Measurements from ENCODE around the gene RPL15.
"Not testable (repeated sequence)": the region's sequence is repeated elsewhere in the genome, so short reads cannot be mapped to it uniquely, and the experiment has no call there.

The RPL15 gene

DNA sequence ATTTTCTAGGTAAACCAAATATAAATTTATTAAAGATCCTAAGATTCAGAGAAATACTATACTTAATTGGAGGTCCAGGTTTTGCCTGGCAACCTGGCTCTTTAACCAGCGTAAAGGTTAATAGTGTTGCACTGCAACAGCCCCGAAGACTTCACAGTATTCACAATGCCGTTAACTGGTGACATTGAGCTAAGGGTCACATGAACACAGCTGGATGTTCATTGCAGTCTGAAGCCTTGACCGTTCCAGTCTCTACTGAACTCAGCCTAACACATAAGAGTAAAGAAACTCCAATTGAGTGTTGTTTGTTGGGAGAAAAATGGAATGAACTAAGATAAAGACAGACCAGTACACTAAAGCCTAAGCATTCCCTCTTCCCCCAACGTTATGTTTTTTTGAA, 27.0 kb upstream of the RPL15 start:
- no peak for DNase-seq

DNA sequence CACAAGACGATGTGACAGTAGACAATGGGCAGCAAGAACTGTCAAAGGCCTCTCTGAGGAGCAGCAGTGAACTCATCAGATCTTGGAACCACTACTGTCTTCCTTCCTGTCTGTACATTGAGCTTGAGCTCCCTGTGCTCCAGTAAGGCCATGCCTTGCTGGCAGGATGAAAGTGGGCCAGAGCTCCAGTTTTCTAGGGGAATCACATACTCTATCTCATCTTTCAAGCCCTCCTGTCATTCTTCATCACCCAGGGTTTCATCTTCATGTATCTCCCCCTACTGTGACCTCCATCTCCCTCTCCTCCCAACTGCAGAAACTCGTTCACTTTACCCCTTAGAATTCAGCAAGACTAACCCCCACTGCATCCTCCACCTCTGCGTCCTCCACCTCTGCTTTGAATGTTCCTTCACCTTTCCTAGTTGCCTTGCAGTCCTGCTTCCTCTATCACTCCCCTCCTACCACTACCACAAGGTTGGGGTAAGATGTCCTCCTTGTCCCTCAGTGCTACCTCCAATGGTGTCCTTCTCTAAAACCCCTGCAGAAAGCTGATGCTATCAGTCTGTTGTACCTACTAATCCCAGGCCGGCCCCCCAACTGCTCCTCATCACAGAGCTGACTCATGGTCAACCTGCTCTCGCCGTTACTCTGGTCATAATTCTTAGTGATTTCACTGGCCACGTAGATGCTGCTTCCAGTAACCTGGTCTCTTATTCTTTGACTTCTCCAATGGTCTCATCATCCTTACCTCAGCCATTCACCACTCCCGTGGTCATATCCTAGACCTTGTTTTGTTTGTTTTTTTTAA, 22.5 kb upstream of the RPL15 start:
- no peak for DNase-seq

DNA sequence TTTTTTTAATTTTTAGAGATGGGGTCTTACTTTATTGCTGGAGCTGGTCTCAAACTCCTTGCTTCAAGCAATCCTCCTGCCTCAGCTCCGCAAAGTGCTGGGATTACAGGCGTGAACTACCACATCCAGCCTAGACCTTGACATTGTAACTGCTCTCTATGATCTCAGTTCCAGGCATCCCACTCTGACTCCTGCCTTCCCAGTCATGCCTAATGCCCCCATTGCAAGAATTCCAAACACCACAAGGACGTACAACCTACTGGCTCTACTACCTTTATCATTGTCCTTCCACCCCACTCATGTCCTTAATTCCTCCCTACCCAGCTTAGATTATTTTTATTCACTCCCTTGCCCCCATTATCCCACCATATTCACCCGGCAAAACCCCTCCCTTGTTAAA, 21.8 kb upstream of the RPL15 start:
- no peak for DNase-seq

DNA sequence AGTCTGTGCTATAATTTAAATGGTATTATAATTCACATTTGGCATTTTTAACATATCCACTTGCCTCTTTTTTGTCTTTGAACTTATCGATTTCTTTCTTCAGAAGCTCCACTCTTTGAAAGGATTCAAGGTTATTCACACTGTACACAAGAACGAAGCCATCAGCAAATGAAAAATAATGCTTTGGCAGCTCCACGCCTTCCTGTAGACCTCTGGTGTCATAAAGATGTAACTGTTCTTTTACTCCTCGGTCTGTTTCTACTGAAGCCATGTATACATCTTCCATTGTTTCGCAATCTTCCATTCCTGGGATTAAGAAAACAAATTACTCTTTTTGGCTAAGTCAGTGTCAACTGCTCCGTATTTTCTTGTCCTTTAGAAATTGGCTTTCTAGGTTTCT, 16.2 kb upstream of the RPL15 start:
- no peak for DNase-seq

DNA sequence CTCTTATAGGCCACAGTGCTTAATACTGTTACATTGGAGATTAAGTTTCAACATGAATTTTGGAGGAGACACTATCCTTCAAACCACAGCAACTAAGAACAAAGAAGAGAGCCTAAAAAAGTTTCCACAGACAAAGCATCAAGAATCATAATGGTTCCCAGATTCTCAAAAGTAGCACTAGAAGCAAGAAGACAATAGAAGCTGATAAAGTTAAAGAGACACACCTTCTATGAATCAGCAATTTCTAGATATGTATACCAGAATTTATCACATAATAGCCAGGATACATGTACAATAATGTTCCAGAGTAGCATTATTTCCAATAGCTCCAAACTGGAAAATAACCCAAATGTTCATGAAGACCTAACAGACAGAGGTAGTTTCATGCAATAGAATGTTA, 12.4 kb upstream of the RPL15 start:
- no peak for DNase-seq

DNA sequence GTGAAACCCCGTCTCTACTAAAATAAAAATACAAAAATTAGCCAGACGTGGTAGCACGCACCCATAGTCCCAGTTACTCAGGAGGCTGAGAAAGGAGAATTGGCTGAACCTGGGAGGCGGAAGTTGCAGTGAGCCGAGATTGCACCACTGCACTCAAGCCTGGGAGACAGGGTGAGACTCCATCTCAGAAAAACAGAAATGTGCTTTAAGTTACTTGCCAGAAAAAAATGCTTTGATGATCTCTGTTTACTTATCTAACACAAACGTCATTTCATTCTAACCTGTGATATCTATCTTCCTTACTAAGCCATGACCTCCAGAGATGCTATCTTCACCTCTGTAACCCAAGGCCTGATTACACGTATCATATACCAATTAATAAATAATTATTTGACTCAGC, 7.6 kb upstream of the RPL15 start:
- no peak for DNase-seq

DNA sequence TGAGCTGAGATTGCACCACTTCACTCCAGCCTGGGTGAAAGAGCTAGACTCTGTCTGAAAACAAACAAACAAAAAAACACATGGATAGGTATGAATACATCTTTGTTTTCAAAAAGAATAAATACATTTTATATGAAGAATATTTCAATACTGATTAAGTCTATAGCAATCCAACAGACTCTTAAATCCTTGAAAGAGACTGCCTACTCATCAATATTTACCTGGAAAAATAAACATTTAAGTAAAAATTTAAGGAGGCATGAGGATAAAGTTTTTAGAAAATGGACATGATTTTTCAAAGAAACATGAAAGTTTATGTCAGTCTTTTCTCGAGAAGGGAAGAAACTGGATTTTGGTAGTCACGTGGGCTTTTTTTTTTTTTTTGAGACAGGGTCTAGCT, 5.5 kb upstream of the RPL15 start:
- DNase-seq: no peak

DNA sequence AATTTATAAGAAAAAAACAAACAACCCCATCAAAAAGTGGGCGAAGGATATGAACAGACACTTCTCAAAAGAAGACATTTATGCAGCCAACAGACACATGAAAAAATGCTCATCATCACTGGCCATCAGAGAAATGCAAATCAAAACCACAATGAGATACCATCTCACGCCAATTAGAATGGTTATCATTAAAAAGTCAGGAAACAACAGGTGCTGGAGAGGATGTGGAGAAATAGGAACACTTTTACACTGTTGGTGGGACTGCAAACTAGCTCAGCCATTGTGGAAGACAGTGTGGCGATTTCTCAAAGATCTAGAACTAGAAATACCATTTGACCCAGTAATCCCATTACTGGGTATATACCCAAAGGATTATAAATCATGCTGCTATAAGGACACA, 4.6 kb upstream of the RPL15 start:
- DNase-seq: not testable (repeated sequence)

DNA sequence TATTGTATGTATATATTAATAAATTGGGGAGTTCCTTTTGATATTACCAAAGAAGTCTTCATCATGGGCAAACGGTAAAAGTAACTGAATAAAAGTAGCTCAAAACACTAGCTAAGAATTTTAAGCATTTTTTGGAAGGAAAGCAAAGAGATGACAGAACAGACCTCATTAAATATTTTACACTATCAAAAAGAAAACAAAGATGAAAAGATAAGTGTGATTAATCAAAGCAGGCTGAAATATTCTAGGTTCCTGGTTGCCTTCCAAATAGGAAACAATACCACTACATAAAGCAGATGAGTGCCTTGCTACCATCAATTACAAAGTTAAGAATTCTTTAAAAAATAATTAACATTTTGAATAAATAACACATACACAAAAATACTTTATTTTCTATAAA, 3.8 kb upstream of the RPL15 start:
- no peak for DNase-seq

DNA sequence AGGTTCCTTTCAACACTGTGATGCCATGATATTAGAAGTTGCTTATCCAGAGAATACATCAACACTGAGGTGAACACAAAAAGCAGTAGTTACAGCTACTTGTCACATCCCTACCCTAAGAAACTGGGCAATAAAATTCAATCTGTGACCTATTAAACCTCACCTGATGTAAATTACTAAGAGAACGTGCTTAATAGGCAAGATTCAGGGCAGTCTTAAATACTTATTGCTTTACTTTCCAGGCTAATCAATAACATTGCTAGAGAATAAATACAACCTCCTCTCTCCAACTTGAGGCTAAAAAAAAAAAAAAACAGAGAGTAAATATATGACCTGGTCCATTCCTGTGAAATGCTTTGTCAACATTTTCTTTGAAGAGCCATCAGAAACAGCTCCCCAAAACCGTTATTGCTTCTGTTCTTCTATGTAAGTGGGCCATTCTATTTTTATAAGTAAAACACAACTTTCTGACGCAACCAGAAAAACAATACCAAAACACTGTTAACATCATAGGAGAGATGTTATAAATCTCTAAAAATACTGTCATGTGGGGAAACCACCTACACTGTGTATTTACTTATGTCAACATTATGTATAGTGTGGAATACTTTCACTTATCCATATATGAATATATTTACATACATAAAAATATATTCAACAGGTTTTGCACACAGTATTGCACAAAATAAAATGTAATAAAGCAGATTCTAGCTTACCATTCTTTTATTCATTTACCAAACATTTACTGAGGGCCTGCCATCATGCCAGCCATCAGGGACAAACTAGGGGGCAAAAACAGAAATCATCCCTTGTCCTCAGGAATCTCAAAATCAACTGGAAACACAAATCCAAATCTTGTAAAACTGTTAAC, 2.8 kb upstream of the RPL15 start:
- no peak for DNase-seq

DNA sequence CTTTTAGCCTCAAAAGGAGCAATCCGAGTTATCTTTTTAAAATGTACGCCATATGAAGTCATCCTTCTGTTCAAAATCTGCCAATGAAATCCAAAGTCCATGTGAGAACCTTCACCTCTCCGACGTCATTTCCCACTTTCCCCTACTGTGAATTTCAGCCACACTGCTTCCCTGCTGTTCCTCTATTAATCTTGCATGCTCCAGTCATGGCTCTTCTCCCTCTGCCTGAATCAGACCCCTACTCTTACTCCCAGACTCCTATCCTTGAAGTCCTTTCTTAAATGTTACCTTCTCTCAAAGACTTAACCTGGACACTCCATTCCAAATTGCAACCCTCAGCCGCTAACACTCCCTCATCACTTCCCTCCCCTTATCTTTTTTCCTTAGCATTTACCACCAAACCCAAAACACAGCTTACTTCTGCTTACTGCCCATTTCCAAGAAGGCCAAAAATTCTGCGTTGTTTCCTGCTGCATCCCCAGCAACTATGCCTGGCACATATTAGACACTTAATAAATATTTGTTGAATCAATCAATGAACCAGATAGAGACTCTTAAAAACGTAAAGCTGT, 1.3 kb upstream of the RPL15 start:
- peak in 2 of 14 donors; percentile 5 to 63 for DNase-seq

DNA sequence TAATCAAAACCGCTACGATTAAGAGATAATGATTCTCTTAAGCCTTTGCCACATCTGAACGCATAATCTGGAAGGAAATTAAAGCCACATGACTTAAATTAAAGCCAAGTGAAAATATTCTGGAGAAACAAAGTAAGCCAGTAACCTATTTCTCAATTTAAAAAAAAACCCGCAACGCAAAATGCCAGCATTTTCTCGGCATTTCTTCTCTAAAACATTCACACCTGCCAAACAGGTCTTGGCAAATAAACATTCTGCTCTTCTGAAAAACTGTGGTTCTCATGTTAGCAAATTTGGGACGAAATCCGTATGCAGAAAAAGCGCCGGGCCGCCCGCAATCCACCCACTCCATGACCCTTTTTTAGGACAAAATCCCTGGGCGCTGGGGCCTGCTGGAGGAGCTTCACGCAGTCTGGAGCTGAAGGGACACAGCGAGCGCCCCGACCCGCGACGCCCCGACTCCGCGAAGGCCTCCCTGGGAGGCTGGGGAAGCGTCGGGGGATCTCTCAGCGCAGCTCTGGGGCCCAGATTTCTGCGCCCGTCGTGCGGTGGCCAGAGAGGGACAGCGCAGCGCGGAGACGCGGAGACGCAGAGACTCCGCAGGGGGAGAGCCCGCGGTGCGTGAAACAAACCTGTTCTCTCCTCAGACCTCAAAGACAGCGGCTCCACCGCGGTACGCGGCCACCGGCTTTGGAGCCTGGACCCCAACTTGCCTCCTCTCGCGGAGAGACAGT, 613 bp upstream of the RPL15 start:
- DNase-seq: peak in 2 of 14 donors; percentile 73 to 76

DNA sequence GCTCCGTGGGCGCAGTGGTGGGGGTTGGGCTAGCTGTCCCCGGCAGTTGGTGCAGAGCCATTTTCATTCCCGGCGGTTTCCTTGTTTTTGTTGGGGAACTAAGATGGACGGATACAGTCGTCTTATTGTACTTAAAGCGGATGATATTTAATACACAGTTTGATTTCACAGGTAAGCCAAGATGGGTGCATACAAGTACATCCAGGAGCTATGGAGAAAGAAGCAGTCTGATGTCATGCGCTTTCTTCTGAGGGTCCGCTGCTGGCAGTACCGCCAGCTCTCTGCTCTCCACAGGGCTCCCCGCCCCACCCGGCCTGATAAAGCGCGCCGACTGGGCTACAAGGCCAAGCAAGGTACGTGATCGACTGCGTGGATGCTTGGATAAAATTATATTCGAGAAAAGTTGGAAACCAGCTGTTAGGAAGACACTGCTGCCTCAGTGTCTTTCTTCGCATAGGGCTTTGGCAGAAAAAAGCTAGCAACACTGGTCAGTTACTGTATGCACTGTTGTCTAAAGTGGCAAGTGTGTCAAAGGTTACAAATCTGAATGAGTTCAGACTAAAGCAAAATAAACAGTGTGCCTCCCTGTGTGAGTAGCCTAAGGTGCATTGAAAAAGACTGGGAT, 859 bp downstream of the RPL15 start:
- DNase-seq: peak in 1 of 14 donors; percentile 27

DNA sequence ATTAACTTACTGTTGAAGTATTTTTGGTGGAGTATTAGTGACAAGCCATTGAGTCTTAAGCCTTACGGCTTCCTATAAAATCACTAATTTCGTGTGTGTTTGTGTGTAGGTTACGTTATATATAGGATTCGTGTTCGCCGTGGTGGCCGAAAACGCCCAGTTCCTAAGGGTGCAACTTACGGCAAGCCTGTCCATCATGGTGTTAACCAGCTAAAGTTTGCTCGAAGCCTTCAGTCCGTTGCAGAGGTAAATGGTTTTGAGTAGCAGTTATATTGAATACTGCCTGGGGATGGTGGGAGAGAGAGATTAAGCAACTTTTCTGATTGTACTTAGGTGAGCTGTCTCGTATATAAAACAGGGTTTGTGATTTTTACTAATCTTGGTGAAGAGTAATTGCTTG, 1.4 kb downstream of the RPL15 start:
- DNase-seq: not testable (repeated sequence)

DNA sequence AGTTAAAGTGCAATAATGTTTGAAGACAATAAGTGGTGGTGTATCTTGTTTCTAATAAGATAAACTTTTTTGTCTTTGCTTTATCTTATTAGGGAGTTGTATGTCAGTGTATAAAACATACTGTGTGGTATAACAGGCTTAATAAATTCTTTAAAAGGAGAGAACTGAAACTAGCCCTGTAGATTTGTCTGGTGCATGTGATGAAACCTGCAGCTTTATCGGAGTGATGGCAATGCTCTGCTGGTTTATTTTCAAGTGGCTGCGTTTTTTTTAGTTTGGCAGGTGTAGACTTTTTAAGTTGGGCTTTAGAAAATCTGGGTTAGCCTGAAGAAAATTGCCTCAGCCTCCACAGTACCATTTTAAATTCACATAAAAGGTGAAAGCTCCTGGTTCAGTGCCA, 2.7 kb downstream of the RPL15 start:
- DNase-seq: no peak

DNA sequence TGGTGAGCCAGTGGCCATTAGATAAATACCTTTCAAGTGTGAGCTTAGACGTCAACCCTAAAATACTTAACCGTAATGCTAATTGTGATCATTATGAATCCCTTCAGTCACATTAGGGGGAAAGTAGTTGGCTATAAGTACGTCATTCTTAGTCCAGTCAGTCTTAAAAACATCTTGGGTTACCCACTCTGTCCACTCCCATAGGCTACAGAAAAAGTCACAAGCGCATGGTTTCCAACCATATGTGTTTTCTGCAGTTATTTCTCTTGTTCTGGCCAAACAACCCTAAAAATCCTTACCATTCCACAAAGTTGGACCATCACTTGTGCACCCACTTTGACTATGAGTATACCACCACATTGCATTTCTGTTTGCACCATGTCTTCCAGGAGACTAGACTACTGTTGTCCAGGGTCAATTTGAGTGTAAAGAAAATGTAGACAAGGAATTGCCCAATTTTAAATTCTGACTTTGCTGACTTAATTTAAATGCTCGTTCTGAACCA, 3.3 kb downstream of the RPL15 start:
- no peak for DNase-seq

DNA sequence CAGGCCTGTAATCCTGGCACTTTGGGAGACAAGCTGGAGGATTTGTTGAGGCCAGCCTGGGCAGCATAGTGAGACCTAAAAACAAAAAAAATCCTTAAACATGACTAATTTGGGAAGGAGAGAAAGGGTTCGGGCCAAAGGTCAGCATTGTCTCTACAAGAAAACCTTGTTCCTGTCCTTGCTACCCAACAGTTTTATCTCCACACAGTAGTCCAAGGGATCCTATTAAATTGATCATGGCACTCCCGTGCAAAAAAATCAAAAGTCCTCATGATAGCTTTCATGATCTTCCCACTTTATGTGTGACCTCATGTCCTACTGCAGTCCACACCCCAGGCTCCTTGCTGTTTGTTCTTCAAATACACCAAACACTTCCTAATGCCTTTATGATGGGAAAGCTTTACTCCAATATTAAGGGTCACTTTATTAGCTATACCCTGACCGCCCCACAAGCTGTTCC, 4.2 kb downstream of the RPL15 start:
- DNase-seq: no peak

DNA sequence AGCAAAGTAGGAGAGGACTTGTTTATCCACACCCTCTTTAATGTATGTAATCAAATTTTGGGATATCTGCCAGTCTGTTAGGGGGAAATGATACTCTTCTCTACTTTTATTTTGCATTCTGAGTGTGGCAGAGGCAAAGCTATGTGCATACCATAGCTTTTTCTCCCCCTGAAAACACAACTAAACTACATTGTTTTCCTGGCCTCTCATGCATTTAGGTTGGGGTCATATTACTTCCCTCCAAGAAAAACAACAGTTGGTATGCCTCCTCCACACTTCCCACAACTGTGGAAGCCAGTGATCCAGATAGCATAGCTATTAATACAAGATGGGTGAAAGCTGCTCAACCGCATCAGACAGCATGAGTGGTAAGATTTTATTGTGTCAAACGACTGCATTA, 6.9 kb downstream of the RPL15 start:
- DNase-seq: no peak

DNA sequence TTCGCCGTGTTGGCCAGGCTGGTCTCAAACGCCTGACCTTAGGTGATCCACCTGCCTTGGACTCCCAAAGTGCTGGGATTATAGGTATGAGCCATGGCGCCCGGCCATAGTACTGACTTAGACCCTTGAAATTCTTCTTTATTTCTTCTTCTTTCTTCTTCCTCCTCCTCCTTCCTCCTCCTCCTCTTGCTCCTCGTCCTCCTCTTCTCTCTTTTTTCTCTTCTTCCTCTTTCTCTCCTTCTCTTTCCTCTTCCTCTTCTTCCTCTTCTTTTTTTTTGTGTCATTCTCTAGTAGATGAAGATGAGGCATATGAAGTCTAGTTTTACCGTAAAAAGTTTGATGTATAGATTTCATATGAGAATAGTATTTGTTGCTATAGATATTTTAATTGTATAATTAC, 9.3 kb downstream of the RPL15 start:
- no peak for DNase-seq

DNA sequence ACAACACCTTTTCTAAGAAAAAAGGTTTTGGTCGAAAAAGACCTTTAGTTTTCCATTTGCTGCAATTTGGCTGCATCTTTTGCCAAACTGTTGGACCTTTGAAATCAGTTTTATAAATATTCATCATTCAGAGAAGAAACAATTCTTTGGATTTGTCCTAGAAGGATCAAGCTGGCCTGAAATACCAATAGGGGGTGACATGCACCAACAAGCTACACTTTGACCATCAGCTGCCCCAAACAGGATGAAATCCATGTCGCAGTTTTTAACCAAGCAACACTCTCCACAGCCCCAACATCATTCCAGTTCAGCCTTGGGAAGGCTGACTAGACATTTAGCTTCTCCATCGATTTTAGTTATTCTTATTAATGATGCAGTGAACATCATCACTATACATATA, 9.8 kb downstream of the RPL15 start:
- peak in 2 of 14 donors; percentile 5 to 8 for DNase-seq

DNA sequence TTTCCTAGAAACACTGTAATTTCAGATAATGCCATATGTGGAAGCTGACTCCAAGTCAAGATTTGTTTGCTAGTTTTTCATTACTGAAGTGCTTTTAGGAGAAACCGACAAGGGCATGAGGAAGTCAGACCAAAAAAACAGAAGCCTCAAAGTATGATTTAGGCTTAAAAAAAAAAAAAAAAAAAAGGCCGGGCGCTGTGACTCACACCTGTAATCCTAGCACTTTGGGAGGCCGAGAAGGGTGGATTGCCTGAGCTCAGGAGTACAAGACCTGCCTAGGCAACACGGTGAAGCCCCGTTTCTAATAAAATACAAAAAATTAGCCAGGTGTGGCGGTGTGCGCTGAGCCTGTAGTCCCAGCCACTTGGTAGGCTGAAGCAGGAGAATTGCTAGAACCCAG, 11.6 kb downstream of the RPL15 start:
- DNase-seq: no peak

DNA sequence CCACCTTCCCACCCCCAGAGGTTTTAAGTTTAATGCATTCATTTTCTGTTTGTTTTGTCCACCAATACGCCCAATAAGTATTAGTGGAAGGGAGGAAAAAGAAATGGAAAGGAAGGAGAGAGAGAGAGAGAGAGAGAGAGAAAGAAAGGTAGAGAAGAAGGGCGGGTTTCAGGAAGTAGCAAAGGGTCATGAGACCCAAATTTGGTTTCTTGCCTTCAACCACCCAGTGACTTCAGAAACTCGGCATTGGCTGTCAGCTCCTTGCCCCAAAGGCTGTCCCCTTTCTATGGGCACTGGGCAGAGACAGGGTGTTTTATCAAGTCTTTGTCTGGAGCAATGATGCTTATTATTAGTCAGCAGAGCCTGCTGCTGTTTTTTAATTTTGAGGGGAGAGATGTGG, 14.7 kb downstream of the RPL15 start:
- DNase-seq: no peak

Measured in C1 segment of cervical spinal cord (tissue), 14 donors.